Midbrain (tissue), 1 donor: ENCODE data around the gene GUCA1C.

Source experiments
- DNase-seq: peaks from one replicate; lab custom pipeline; 2025; lab: John Stamatoyannopoulos, UW

Gene GUCA1C, protein sequence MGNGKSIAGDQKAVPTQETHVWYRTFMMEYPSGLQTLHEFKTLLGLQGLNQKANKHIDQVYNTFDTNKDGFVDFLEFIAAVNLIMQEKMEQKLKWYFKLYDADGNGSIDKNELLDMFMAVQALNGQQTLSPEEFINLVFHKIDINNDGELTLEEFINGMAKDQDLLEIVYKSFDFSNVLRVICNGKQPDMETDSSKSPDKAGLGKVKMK

DNA sequence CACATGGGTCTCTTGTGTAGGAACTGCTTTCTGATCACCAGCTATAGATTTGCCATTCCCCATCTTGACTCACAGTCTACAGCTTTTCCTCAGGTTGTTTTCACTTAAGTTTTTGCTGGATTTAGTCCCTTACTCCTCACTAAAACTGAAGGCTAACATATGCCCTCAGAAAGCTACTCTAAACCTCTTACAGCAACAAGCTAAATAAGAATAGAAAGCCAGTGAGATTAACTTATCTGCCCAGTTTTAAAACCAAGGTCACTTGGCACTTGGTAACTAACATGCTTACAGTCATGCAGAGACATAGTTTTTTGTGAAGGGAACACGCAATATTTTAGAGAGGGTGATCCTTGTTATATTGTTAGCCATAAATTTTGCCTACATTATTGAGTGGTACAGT is at the start of gene GUCA1C:
Gene GUCA1C (minus strand): TSS at position 180 of the 400 bp plus-strand sequence. CDS start 117 bp downstream, at position 63.
- DNase-seq, result no peak

DNA sequence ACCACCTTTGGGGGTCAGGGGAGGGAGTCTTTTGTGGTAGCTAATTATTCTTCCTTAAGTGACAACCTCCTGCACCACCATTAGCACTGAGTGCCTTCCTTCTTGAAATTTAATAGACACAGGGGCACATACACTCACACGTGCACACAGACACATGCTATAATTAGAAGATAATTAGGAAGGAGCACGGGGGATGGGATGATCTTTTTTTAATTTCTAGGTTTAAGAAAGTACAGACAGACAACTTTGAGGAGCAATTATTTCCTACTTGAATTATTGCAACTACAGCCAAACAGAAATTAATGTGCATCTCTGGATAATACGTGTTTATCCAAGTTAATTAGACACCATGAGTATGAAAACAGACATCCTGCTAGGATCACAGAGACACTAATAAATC is 44.8 kb upstream of the GUCA1C start:
- DNase-seq, result no peak

DNA sequence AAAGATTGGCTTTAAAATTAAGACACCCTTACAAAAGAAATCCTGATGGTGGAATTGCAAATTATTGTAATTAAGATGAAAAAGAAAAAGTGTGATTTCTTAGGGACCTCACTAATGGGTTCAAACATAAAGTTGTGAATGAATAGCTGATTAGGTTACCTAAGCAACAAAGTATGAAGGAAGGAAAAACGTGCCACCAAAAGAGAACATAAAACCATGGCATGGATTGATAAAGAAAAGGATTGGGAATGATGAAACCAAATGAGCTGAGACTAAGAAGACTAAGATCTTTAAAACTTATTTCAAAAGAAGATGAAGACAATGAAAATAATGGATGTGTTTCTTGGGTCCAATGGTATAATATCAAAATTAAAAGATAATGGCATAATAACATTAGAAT is 32.2 kb upstream of the GUCA1C start:
- no peak for DNase-seq

DNA sequence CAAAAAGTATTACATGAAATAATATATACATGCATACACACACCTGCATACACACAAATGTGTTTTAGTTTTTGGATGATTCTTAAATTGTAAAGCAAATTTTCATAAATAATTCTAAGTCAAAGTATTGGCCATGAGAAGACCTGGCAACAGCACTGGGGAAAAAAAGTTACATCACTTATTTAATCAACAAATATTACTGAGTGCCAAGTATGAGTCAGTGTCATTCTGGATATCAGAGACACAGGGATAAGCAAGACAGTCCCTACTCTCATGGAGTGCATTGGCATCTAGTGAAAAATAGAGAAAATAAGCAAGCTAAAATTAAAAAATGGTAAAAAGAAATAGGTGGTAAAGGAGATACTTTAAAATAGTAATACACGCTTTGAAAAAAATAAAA is 29.4 kb upstream of the GUCA1C start:
- no peak for DNase-seq

DNA sequence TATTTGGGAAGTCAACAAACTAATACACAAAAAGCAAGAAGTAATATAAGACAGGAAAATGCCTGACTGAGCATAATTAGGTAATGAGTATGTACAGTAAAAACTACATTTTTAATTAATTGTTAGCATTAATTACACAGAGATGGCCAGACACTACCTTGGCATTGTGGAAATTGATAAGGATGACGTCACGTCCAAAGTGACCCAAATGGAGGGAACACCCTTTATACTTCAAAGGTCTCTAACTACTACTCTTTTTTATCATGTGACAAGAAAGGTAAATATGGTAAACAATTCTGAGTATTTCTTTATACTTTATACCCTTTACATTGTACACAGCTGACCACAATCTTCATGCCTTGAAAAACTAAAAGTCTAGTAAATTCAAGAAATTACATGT is 22.4 kb upstream of the GUCA1C start:
- no peak for DNase-seq

DNA sequence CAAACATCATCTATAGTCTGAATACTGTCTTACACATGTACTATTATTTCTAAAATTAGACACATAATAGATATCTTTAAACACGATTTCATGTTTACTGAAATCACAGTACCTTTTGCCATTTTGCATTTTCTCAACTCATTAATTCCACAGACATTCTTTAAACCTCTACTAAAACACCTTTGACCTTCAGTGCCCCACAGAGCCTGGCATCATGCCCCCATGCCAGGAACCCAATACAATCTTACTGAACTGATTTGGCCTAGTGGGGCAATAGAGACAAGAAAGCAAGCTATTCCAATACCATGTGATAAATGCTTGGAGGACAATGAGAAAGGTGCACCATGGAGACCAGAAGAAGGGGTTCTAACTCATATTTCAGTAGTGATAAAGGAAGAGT is 19.3 kb upstream of the GUCA1C start:
- DNase-seq, result no peak

DNA sequence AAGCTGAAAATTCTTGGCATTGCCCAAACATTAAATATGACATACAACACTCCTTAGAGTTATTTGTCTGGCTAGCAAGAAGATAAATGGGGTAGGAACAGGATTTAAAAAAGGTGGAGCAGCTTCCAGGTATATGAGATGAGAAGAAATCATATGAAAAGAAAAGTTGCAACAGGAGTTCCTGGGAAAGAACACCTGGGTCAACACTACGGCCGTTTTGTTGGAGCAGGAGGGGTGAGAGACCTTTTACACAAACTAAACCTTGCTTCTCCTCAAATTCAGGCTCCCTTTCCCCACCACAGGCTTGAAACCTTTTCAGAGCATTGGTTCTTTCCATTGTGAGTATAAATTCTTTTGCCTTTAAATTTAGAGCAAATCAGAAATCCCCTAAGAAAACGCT is 18.8 kb upstream of the GUCA1C start:
- DNase-seq, result no peak

DNA sequence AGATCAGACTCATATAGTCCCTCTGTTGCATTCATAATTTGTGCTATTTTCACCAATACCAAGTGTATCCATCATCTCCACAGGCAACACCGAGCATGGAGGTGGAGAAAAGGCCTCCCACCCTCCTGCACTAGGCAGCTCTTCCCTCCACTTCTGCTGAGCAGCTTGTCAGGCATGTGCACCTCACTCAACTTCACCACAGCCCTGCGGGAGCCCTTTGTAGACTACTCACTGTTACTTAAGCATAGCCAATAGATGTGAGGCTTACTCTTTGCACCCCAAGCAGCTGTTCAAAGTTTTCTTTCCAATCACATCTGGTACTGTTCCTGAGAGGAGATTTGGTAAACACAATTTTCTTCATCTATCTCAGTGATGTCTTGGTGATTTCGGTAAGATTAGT is 16.9 kb upstream of the GUCA1C start:
- DNase-seq, result no peak

DNA sequence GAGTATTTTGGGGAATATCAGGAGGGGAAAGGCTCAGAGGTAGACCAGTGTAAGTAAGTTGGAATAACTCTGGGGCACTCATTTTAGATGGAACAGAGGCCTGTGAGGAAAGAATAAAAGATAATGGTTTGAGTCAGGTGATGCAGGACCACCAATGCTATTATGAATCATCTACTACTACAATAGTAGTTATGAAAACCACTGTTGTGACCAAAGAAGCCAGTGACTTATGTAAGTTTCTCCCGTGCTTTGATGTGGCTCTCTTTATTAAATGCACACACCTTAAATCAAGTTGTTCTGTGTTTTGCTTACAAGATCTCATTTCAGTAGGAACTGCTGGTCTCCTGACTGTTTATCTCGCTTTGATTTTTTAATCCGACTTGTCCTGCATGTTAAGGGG is 13.1 kb upstream of the GUCA1C start:
- no peak for DNase-seq

DNA sequence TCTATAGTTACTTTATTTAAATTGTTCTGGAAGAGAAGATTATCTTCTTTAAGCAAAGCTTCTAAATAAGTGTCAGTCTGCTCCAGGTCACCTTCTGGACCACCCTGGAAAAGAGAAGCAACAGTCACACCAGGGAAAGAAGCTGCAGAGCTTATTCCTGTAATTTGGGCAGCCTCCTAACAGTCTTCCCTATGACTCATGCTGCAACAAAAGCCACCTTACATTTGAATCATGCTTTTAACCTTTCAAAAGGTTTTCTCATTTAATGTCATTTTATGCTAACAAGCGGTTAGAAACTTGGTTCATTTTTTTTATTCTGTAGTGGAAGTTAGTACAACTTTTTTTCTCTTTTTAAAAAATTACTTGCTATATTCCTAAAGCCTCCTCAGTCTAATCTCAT is 5.3 kb upstream of the GUCA1C start:
- no peak for DNase-seq

DNA sequence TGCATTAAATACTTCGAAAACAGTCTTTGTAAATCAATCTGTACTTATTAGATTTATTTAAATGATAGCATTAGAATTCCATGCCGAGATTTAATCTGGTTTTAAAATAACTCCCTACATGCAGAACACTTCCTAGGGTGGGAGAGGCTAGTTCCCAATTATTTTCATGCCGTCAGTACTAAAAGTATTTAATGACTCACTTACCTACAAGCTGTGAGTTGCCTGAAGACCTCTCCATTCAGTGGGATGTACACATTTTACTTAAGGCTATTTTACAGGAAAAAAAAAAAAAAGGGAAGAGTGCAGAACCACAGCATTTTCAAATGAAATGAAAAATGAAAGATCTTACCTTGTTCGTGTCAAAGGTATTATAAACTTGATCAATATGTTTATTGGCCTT is 469 bp downstream of the GUCA1C start:
- no peak for DNase-seq

DNA sequence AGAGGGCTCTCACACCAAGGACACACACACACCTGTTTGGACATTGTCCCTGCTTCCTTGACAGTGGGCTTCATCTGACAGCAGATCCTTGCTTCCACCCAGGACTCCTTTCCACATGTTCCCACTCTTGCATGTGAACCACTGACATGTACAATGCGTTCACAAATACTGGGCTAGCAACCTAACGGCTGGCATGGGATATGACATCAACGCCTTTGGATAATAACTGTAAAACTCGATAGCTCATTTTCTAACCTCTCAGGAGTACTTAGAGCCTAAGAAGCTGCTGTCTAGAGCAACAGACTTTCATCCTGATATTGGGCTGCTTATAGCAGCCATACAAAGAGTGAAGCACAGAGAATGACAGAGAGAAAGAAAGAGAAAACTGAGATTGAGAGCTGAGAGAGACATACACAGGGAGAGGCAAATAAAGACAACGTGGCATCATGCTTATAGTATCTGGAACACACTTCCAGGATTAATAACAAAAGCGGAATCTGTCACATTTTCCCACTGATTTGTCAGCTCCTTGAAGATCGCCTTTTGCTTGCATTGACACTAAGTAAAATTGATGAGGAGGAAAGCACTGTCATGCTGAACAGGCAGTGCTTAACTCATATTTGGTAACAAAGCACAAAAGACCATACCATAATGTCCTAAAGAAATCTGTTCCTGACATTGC is 1.7 kb downstream of the GUCA1C start:
- no peak for DNase-seq

DNA sequence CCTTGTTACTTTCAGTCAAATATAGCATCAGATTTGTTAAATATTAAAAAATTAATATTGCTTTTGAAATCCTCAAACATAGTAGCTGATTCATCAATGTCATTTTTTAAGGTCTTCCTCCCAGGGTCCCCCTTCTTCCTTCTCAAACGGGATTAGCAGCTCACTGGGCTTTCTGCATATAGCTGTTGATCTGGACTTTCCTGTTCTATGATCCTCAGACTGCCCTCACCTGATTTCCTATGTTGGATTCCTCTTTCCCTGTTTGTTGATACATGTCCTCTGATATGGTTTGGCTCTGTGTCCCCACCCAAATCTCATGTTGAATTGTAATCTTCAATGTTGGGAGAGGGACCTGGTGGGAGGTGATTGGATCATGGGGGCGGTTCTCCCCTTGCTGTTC is 5.8 kb downstream of the GUCA1C start:
- DNase-seq, result no peak

DNA sequence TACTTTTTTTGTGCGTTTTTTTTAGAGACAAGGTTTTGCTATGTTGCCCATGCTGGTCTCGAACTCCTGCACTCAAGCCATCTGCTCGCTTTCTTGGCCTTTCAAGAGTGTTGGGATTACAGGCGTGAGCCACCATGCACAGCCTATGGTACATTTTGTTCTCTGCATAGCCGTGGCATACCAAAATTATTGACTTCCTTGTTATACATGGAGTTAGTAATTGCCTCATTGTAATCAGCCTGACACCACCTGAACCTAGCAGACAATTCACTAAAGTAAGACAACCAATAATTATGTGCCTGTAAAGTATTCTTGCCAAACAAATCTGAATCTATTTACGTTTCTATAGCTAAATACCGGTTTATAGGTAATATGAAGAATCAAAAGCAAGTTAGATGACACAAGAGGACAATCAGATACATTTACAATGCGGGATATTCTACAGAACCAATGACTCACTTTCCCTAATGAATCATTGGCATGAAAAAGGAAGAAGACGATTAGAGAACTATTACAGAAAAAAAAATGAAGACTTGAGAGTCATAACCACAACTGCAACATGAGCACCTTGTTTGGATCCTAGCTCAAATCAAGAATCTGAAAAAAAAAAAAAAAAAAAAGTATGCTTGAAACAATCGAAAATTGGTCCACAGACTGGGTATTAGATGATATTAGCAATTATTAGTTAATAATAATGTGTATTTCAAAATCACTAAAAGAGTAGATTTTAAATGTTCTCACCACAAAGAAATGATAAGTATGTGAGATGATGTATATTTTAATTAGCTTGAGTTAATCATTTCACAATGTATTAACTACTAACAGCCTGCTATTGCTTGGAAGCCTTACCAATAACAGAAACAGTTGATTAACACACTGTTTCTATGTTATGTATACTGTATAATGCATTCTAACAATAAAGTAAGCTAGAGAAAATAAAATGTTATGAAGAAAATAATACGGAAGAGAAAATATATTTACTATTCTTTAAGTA is 7.1 kb downstream of the GUCA1C start:
- no peak for DNase-seq

DNA sequence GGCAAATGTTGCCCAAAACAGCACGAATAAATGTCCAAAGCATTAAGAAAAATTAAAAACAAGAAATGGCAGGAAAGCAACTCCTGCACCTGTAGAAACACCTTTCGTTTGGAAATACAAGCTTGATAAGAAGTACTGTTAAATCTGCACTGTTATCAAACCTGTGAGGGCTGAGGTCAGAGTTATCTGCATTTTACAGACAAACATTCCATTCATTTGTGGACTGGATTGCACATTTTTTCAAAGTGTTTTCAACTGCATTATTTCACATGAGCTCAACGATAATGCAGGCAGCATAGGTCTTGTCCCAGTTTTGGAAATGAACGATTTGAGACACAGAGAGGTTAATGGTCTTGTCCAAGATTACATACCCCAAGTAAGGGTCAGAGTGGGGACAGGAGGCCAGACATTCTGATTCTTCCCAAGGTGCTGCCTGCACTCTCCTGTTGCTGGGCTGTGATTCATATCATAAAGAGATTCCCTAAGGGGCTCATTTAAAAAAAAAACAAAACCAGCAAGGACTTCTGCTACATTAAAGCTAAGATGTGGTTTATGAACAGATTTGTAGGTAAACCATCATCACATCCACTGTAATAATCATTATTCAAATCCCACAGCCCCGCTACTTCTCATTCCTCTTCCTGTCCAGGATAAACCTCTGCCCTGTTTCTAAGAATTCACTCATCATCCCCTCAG is 13.0 kb downstream of the GUCA1C start:
- DNase-seq, result no peak

DNA sequence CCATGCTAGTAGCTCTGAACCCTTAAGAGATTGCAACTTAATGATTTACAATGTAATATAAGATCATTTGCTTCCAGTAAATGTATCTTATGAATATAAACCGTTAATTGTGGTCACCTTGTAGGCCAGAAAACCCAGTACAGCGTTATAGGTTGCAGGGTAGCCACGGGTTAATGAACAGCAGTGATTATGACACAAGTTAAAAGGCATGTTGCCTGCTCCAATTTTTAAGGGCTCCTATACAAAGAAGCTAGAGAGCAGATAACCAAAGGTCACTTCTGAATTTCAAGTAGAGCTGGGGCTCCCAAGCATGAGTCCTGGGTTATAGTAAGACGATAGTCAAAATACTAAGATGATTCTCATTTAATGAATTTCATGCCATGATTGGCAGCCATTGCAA is 13.5 kb downstream of the GUCA1C start:
- DNase-seq, result no peak

DNA sequence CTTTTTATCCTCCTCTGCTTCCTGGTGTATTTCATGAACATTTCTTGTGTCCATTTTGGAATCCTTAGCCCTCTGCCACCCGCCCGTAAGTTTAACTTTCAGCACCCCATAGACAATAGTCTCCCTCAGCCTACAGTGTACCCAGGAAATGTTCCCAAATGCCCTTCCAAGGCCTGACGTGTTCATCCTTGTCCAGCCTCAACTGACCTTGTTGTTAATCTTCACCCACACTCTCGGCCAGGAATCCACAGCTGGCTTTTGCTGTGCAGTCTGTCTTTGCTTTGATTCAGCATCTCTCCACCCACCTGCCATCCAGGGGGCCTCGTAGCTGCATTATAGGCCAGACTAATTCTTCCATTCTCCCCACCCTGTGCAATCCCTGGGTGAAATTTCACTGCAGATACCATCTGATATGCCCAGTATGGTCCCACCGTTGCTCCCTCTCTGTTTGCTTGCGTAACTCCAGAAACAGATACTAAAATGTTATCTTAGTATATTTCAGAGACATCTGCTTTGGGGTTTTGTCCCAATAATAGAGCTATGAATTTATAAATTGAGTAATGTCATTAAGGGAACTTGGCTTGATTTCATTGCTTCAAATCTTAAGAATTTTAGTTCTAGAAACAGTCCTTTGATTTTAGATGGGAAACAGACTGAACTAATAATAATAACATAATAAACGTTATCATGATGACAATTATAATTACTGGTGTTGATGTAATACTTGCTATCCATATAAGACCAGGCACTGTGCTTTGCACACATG is 16.6 kb downstream of the GUCA1C start:
- no peak for DNase-seq

DNA sequence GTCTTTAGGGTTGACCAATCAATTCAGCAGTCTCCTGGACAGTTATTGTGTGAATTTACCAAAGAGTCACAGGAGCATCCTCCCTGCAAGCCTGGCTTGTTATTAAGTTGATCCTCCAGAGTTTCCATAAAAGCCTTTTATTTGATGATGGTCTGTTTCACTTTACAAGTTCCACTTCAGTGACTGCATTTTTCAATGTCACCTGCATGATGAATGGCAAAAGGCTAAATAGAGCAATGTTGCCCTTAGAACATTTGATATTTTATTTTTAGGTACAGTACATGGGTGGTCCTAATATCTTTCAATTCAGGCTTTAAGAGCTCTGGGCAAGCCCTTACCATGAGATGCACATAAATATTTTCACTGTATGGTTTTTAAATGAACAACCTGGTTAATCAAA is 22.6 kb downstream of the GUCA1C start:
- no peak for DNase-seq

DNA sequence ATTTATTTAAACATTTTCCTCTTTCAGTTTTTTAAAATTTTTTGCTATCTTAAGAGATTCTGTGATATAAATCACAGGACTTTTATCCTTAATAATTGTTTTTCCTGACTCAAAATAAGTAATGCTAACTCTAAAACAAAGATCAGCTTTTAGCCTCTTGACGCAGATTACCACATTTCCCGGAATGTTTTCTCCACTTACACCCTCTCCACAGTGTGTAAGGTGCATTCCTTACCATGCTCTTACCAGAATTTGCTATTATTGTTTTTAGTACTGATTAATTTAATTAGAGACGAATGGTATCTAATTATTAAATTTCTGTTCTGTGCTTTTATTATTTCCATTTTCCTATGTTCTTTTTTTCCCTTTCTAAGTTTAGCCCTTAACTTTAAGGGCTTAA is 34.8 kb downstream of the GUCA1C start:
- no peak for DNase-seq

DNA sequence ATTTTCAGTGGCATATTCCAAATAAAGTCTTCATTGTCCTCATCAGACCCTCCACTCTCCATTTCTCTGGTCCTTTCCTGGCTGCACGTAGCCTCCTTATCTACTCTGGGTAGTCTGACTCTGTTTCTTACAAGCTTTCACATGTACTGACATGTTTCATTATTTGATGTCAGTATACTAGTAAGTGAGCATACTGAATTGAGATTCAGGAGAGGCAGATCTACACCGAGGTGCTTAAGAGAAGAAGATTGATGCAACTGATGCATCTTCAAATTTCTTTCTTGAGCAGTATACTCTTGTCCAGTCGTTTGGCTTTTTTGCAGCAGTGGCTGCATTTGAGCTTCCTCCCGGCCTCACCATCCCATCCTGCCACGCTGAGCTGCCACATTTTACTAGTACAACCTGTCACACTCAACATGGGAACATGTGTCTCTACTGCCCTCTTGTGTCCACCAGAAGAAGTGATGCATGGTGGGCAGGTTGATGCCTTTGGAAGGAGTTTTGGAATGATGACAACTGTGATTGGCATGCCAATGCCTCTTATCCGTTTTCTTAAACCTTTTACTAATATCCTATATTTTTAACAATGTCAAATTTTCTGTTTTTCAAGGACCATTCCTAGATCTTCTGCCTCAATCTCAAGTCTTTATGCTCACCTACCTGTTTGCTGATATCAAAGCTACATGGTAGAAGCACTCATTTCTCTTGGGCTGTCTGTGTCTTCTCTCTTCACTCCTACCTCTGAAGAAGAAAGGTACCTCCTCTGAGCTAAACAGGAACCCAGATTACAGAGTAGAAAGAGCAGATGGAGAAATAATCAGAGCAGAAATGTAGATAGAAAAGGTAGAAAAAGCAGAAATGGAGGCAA is 38.7 kb downstream of the GUCA1C start:
- peak; percentile 53 for DNase-seq

DNA sequence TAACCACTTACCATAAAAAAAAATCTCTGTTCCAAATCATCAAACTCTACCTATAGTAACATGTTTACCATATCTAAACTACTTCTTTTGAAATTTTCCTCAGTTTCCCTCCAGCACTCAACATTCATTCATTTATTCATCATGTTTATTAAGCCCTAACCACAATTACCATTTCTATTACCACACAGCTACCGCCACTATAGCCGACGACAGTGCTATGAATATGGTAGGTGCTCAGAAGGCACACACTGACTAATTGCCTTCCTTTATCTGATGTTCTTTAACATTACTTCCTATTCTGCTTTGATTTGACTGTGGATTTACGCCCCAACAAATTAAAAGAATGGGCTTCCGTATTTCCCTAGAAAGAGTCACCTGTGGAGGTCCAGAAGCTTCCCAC is 43.9 kb downstream of the GUCA1C start:
- DNase-seq, result no peak
